Osteoblast (primary cell): ENCODE measurements around the gene CD40. TPM values are rescaled to one million over a fixed set of nuclear protein-coding genes. Genes with fewer than 3 reads are reported as not detected.
A peak's percentile ranks its signal among the peaks of the same experiment; 100 is the strongest.

Experiments used
- DNase-seq: peaks from one replicate; pipeline ENCODE4 v3.0.0; 2011; ENCODE audit warnings: low spot score, mixed read lengths; ENCODE audit not compliant: insufficient read length; ENCODE audit errors: missing footprints
- H2AFZ ChIP-seq: 2 replicates; pipeline ENCODE4 v1.6.0; 2011; ENCODE audit warnings: mild to moderate bottlenecking, low read length
- H3K27ac ChIP-seq: 2 replicates; pipeline ENCODE4 v1.5.1; 2011; ENCODE audit warnings: mild to moderate bottlenecking, low read depth, low read length, moderate library complexity
- H3K27me3 ChIP-seq: 2 replicates; pipeline ENCODE4 v1.6.0; 2012; ENCODE audit warnings: mild to moderate bottlenecking, control low read depth, inconsistent platforms, low read length, moderate library complexity; ENCODE audit not compliant: insufficient read depth
- H3K36me3 ChIP-seq: 2 replicates; pipeline ENCODE4 v1.5.1; 2011; ENCODE audit warnings: mild to moderate bottlenecking, low read length, control low read depth, moderate library complexity; ENCODE audit not compliant: insufficient read depth
- H3K4me1 ChIP-seq: 2 replicates; pipeline ENCODE4 v1.5.1; 2011; ENCODE audit warnings: mild to moderate bottlenecking, low read length, control low read depth, moderate library complexity; ENCODE audit not compliant: insufficient read depth
- H3K4me2 ChIP-seq: 2 replicates; pipeline ENCODE4 v1.6.0; 2011; ENCODE audit warnings: mild to moderate bottlenecking, low read length; ENCODE audit not compliant: insufficient read depth
- H3K4me3 ChIP-seq: fragments of 200-600 bp; sonication (generic); 3 replicates; pipeline ENCODE4 v1.5.1; 2012; ENCODE audit warnings: mild to moderate bottlenecking, low read length, inconsistent platforms; ENCODE audit not compliant: insufficient read depth
- H3K79me2 ChIP-seq: 2 replicates; pipeline ENCODE4 v1.6.0; 2012; ENCODE audit warnings: mild to moderate bottlenecking, low read length, control low read depth, inconsistent platforms; ENCODE audit not compliant: insufficient read depth
- H3K9me3 ChIP-seq: 2 replicates; pipeline ENCODE4 v1.5.1; 2011; ENCODE audit warnings: low read depth, low read length, control low read depth
- H4K20me1 ChIP-seq: 2 replicates; pipeline ENCODE4 v1.6.0; 2012; ENCODE audit warnings: mild to moderate bottlenecking, low read length, control low read depth; ENCODE audit not compliant: insufficient read depth
- total RNA-seq: library from RNA; depleted of rRNA; stranded (reverse); fragments of >200 nt; gene quantifications from 2 replicates; pipeline ENCODE4 v1.2.3, GENCODE V29; 2012
- TF ChIP-seq, protein P1 (sequence below): IDR thresholded peaks from 2 replicates; pipeline ENCODE4 v1.5.1; 2011; ENCODE audit warnings: mild to moderate bottlenecking, low read depth, low read length, moderate library complexity; ENCODE audit errors: extremely low read depth

The CD40 gene
- total RNA-seq, 1 donor: 2.5 TPM

GRCh38 chr20:46158476-46158987, 40.4 kb downstream of the CD40 start:
- TF ChIP-seq, protein P1, sequence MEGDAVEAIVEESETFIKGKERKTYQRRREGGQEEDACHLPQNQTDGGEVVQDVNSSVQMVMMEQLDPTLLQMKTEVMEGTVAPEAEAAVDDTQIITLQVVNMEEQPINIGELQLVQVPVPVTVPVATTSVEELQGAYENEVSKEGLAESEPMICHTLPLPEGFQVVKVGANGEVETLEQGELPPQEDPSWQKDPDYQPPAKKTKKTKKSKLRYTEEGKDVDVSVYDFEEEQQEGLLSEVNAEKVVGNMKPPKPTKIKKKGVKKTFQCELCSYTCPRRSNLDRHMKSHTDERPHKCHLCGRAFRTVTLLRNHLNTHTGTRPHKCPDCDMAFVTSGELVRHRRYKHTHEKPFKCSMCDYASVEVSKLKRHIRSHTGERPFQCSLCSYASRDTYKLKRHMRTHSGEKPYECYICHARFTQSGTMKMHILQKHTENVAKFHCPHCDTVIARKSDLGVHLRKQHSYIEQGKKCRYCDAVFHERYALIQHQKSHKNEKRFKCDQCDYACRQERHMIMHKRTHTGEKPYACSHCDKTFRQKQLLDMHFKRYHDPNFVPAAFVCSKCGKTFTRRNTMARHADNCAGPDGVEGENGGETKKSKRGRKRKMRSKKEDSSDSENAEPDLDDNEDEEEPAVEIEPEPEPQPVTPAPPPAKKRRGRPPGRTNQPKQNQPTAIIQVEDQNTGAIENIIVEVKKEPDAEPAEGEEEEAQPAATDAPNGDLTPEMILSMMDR: no peak
- H3K36me3 ChIP-seq: no peaks in the 10 kb centered on the region
- no peak overlapping the region for H2AFZ ChIP-seq
- H3K27ac ChIP-seq: no peak overlapping the region
- H4K20me1 ChIP-seq: no peaks in the 10 kb centered on the region
- H3K9me3 ChIP-seq: no peaks in the 10 kb centered on the region
- no peaks in the 10 kb centered on the region for H3K79me2 ChIP-seq
- no peak overlapping the region for H3K4me3 ChIP-seq
- peaks cover 24% of the 10 kb centered on the region for H3K27me3 ChIP-seq
- H3K4me2 ChIP-seq: no peak overlapping the region
- DNase-seq: peak; percentile 32
- no peaks in the 10 kb centered on the region for H3K4me1 ChIP-seq

DNA sequence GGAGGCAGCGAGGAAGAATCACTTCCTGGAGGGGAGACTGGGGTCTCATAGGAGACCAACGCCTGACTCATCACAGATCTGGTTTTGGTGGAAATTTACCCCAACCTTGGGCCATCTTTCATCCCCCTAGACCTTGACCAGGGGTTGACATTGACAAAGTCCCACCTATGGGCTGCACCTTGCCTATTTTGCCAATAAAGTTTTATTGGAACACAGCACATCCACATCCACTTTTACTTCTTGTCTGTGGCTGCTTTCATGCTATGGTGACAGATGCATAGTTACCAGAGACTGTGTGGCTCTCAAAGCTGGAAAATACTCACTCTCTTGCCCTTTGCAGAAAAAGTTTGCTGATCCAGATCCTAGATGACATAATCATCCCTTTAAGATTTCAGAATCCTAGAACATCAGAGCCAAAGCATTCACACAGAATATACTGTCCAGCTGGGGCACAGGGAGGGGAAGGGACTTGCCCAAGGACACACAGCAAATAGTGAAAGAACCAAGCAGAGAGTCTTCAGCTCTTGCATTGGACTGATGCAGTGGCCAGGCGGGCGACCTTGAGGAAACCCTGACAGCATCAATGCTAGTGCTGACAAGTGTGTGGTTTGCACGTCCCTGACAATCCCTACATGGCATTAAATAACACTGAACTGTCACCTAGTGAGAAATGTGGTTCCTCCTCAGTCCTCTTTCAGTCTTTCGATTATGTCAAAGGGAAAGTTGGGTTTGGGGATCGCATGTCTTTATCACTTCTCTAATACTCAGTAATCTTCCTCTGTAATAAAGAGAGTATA, 41.2 kb downstream of the CD40 start:
- Histone ChIP-seq H3K79me2 (no peaks in the 10 kb centered on the region), H3K4me3 (no peak overlapping the region), H3K27ac (no peak overlapping the region), H3K4me2 (no peak overlapping the region), H3K9me3 (no peaks in the 10 kb centered on the region), H3K27me3 (peaks cover 24% of the 10 kb centered on the region), H2AFZ (no peak overlapping the region), H3K4me1 (no peaks in the 10 kb centered on the region), H3K36me3 (no peaks in the 10 kb centered on the region), H4K20me1 (no peaks in the 10 kb centered on the region)
- DNase-seq: no peak
- TF ChIP-seq, protein P1: no peak

DNA sequence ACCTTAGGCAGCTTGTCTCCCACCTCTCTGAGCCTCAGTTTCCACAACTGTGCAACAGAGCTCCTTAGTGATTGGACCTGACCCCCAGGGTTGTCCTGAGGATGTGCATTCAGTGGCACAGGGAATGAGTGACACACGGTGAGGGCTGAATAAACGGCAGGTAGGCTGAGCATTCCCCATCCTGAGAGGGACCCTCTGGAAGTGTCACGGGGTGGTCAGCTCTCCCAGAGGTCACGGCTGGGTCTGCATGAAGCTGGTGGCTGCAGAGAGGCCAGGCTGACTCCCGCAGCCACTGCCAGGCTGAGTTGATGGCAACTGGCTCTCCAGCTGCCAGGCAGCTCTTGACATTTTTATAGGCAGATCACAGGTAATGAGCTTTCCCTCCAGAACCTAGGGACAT, 42.5 kb downstream of the CD40 start:
- no peak overlapping the region for H2AFZ ChIP-seq
- H3K4me1 ChIP-seq: no peaks in the 10 kb centered on the region
- TF ChIP-seq, protein P1: no peak
- DNase-seq: peak; percentile 52
- no peak overlapping the region for H3K27ac ChIP-seq
- no peak overlapping the region for H3K4me2 ChIP-seq
- H3K4me3 ChIP-seq: no peak overlapping the region
- no peaks in the 10 kb centered on the region for H4K20me1 ChIP-seq
- H3K9me3 ChIP-seq: no peaks in the 10 kb centered on the region
- H3K79me2 ChIP-seq: no peaks in the 10 kb centered on the region
- no peaks in the 10 kb centered on the region for H3K36me3 ChIP-seq
- peaks cover 16% of the 10 kb centered on the region for H3K27me3 ChIP-seq

- Histone ChIP-seq H3K79me2 (no peaks in the 10 kb centered on the region), H3K36me3 (no peaks in the 10 kb centered on the region), H3K27me3 (peaks cover 16% of the 10 kb centered on the region), H3K4me3 (no peak overlapping the region), H4K20me1 (no peaks in the 10 kb centered on the region), H3K4me2 (no peak overlapping the region), H3K27ac (no peak overlapping the region), H2AFZ (no peak overlapping the region), H3K4me1 (no peaks in the 10 kb centered on the region), H3K9me3 (no peaks in the 10 kb centered on the region)
- no peak for DNase-seq
- TF ChIP-seq, protein P1: no peak
Measured at GRCh38 chr20:46161921-46162320, 43.8 kb downstream of the CD40 start.
